HUES48 (cell line): ENCODE data around the gene TMEM198.
A peak's percentile ranks its signal among the peaks of the same experiment; 100 is the strongest.

Experiments used
- H3K27ac ChIP-seq: one replicate; pipeline ENCODE4 v1.7.0; 2013; ENCODE audit warnings: low read depth, low read length, inconsistent platforms
- H3K27me3 ChIP-seq: 2 replicates; pipeline ENCODE4 v1.6.1; 2013; ENCODE audit warnings: mild to moderate bottlenecking, low read length; ENCODE audit not compliant: control insufficient read depth, insufficient read depth
- H3K36me3 ChIP-seq: 2 replicates; pipeline ENCODE4 v1.6.1; 2013; ENCODE audit warnings: low read length; ENCODE audit not compliant: control insufficient read depth, insufficient read depth
- H3K4me1 ChIP-seq: 2 replicates; pipeline ENCODE4 v1.6.1; 2013; ENCODE audit warnings: mild to moderate bottlenecking, low read length; ENCODE audit not compliant: control insufficient read depth, insufficient read depth
- H3K4me3 ChIP-seq: 2 replicates; pipeline ENCODE4 v1.5.1; 2013; ENCODE audit warnings: mild to moderate bottlenecking, low read depth, low read length
- H3K9ac ChIP-seq: 2 replicates; pipeline ENCODE4 v1.6.1; 2013; ENCODE audit warnings: mild to moderate bottlenecking, low read depth, low read length, moderate library complexity
- H3K9me3 ChIP-seq: 2 replicates; pipeline ENCODE4 v1.6.1; 2013; ENCODE audit warnings: low read length; ENCODE audit not compliant: control insufficient read depth, insufficient read depth

TMEM198 gene

DNA sequence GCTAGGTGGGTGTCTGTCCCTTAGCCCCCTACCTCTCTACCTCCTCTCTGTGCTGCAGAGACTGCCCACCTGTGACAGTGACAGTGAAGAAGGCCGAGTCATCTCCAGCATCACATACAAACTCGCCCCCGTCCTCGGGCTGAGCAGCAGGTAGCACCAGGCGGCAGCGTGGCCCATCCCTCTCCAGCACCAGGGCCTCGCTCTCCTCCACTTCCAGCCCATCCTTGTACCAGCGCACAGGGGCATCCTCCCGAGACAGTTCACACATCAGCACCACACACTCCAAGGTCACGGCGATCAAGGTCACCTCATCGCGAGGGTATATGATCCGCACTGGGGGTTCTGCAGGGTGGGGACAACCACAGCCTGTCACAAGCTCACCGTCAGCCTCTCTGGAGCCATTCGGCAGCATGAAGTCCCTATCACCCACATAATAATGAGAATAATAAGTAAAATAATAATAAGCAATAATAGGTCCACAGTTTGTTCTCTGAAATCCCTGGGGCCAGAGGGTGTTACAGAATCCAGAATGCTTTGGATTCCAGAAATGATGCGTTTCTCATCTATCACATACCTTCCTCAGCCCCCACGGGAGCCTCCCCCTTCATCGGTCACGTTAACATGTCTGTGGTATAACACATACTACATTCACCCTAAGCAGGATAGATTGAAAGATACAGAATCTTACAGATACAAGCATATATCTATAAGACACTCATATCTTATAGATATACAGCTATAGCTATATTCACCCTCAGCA, 15.5 kb downstream of the TMEM198 start:
- Histone ChIP-seq H3K9me3 (no peaks in the 10 kb centered on the region), H3K36me3 (peaks cover 39% of the 10 kb centered on the region), H3K9ac (no peak overlapping the region), H3K27ac (no peak overlapping the region), H3K27me3 (peaks cover under 1% of the 10 kb centered on the region; the same call in 1 of the 2 replicates), H3K4me1 (peaks cover 32% of the 10 kb centered on the region), H3K4me3 (no peak overlapping the region)

DNA sequence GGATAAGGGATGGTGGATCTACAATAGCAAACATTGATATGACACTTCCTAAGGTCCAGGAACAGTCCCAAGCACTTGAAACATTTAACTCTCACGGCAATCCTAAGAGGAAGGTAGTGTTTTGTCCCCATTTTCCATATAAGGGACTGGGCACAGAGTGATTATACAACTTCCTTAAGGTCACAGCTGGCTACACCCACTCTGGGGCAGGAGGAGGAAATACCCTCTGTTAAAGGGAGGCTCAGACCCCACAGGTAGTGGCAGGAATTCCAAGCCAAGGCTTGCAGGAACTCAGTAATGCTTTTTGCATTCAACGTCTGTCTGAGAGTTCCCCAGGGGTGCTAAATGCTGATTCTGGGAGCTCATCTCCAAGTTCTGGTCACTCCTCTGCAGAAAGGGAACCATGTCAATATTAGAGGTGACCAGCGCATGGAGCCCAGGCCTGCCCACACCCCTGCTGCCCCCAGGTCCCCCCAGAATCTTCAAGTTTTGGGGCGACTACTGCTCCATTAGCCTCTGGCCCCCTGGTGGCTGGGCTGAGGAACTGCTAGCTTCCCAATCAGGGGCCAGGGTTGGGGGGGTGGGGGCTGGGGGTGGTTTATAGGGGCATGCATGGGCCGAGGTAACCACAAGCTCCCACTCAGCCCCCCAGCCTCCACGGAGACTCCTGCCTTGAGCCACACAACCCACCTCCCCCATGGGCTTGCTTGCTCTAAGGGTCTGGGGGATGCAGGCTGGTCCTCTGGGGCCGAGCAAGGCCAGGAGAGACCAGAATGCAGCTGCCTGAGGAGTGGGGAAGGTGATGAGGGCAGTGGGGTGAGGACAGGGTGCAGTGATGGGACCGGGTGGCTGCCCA, 16.4 kb downstream of the TMEM198 start:
- Histone ChIP-seq H3K9ac (no peak overlapping the region), H3K4me3 (no peak overlapping the region), H3K27me3 (no peaks in the 10 kb centered on the region), H3K27ac (peak overlapping the region; percentile 37), H3K4me1 (peaks cover 37% of the 10 kb centered on the region), H3K36me3 (peaks cover 42% of the 10 kb centered on the region), H3K9me3 (no peaks in the 10 kb centered on the region)

DNA sequence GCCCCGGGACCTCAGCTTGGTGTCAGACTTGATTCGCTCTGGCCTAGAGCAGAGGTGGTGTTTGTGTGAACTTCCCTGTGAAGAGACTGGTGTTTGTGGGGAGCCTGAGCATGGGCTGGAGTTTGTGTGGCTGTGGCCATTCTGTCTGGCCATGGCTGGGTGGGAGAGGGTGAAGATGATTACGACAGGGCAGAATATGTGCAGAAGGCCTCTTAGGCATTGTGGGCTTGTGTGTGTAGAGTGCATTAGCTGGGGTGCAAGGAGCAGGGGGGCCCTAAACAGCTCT, 17.0 kb downstream of the TMEM198 start:
- Histone ChIP-seq H3K36me3 (peaks cover 42% of the 10 kb centered on the region), H3K4me1 (peaks cover 42% of the 10 kb centered on the region), H3K27ac (no peak overlapping the region)

DNA sequence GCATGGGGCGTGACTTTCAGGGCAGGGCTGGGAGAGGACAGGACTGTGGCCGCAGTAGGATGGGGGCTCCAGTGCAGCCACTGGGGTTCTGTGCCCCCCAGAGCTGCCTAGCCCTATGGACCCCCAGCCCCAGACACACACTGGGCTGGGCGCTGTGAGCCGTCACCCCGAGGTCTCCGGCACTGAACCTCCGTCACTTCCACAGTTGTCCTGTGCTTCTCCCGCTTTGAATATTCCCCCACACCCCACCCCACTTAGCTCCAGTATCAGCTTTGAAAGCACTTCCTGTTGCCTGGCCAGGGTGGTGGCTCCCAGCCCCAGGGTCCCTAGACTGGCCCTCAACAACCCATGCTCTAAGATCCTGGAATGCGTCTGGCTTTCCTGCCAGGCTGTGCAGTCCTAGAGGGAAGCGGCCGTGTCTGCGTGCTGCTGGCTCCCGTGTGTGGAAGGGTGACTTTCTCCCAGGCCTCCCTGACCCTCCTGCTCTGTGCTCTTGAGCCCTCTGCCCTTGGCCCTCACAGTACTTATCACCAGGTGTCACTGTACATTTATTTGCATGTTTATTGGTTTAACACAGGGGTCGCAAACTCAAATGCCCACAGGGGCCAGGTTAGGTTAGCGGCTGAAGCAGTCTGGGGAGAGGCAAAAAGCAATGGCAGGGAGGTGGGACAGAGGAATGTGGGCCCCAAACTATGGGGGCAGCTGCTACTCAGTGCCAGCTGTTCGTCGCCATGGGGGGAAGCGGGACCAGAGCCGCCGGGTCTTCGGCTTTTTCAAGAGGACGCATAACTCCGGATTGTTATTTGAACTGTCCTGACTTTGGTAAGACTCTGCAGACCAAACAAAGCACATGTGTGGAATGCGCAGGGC, 17.6 kb downstream of the TMEM198 start:
- Histone ChIP-seq H3K4me3 (no peak overlapping the region), H3K4me1 (peaks cover 48% of the 10 kb centered on the region), H3K36me3 (peaks cover 37% of the 10 kb centered on the region), H3K27me3 (no peaks in the 10 kb centered on the region), H3K27ac (peak overlapping the region; percentile 37), H3K9ac (no peak overlapping the region), H3K9me3 (no peaks in the 10 kb centered on the region)

More for the DNA sequence above, 17.0 kb downstream of the TMEM198 start:
- Histone ChIP-seq H3K4me3 (no peak overlapping the region), H3K27me3 (no peaks in the 10 kb centered on the region), H3K9me3 (no peaks in the 10 kb centered on the region), H3K9ac (no peak overlapping the region)

DNA sequence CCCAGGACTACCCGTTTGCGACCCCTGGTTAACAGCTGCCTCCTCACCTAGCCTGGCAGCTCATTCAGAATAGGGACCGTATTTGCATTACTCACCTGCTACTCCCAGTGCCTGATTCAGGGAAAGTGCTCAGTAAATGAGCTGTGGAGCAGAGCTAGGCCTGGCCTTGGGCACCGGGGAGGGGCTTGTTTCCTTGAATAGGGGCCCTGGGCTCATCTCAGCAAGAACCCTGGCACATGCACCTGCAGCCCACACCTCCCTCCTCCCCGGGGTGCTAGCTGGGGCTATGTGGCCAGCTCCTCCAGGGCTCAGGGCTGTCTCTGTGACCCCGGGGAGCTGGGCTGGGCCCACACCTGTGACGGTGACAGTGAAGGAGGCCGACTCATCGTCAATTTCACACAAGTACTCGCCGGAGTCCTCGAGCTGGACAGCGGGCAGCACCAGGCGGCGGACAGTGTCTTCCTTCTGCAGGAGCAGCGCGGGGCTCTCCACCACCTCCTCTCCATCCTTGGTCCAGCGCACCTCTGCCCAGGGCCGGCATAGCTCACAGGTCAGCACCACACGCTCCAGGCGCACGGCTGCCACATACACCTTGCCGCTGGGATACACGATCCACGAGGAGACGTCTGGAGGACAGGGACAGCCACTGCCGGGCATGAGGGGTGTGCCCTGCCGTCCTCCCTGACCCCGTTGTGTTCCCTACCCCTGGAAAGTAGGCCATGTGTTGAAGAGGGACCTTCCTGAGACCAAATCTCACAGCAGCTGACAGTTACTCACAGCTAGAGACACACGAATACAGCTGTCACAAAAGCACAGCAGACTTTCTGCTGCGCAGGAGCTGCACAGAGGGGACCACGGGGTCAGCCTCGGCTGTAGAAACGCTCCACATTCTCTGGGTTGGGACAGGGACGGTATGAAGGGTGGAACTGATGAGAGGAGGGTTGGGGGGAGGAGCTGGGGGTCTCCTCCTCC, 18.5 kb downstream of the TMEM198 start:
- Histone ChIP-seq H3K27ac (peak overlapping the region; percentile 37), H3K4me1 (peaks cover 51% of the 10 kb centered on the region), H3K36me3 (peaks cover 34% of the 10 kb centered on the region), H3K9ac (no peak overlapping the region), H3K27me3 (no peaks in the 10 kb centered on the region), H3K9me3 (no peaks in the 10 kb centered on the region), H3K4me3 (no peak overlapping the region)

DNA sequence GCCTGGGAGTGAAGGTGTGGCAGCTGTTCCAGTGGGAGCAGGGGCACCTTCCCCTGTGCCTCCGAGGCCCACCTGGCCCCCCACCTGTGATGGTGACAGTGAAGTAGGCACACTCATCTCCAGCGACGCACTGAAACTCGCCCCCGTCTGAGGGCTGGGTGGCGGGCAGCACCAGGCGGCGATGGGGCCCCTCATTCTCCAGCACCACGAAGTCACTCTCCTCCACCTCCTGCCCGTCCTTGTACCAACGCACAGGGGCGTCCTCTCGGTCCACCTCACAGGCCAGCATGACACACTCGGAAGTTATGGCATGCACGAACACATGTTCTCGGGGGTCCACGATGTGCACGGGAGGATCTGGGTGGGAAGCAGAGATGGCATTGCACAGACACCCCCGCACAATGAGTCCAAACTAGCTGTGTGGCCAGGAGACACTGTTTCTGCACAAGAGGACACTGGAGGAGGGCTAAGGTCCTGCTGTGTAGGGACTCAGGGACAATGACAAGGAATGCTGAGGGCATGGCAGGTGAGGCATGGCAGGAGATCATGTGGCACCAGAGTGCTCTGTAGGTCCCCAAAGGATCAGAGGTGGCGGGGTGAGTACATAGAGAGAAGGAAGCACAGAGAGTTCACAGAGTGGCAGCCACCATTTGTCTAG, 19.6 kb downstream of the TMEM198 start:
- Histone ChIP-seq H3K4me3 (no peak overlapping the region), H3K27me3 (no peaks in the 10 kb centered on the region), H3K9me3 (no peaks in the 10 kb centered on the region), H3K36me3 (peaks cover 34% of the 10 kb centered on the region), H3K27ac (no peak overlapping the region), H3K9ac (no peak overlapping the region), H3K4me1 (peaks cover 51% of the 10 kb centered on the region)

DNA sequence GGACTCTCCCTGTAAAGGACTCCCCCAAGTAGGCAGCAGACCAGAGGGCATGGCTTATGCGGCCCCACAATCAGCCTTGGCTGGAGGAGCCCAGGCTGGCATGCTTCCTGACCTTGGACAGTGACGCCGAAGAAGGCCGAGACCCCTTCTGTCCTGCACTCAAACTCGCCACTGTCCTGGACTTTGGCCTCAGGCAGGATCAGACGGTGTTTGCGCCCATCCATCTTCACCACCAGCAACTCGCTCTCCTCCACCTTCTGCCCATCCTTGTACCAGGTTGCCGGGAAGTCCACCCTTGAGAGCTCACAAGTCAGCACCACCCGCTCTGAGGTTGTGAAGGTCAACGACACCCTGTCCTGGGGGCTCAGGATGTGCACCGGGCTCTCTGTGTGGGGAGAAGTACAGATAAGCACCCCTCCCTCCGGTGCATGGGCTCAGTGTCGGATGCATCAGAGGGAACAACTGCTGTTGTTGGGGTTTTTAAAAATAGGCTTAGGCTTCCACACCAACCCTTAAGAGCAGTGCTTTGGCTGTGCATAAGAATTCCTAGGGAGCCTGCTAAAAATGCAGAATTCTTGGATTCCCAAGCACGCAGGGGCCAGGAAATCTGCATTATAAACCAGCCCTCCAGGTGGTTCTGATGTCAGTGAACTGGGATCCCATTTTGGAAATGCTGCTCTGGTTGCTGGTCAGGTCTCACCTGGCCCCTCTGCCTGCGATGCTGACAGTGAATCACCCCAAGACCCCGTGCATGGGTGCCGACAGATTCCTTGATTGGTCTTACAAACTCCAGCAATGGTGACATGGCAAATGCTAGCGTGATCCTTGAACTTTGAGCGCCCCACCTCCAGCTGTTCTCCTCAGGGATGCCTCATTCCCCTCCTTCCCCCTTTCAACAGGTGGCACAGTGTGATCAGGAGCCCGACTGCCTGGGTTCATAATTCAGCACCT, 21.6 kb downstream of the TMEM198 start:
- H3K9ac ChIP-seq: peak overlapping the region; percentile 63

DNA sequence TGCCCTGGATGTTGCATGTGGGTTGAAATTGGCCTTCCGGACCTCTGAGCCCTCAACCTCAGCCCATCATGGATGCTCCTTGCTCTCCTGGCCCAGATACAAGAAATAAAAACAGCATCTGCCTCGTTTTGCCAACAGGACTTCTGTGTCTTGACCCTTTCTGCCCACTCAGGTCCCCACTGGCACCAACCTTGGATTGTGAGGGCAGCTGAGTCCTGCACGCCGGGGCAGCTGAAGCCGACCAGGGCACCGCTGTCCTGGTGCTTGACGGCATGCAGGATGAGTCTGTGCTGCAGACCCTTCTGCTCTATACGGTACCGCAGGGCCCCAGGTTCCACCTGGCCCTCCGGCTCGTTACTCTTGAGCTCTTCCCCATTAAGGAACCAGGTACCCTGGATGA, 22.8 kb downstream of the TMEM198 start:
- Histone ChIP-seq H3K27ac (no peak overlapping the region), H3K4me1 (peaks cover 38% of the 10 kb centered on the region)

More for the DNA sequence above, 21.6 kb downstream of the TMEM198 start:
- H3K27me3 ChIP-seq: peaks cover 6% of the 10 kb centered on the region; the same call in 1 of the 2 replicates
- H3K9me3 ChIP-seq: no peaks in the 10 kb centered on the region
- H3K4me1 ChIP-seq: peaks cover 47% of the 10 kb centered on the region
- H3K36me3 ChIP-seq: peaks cover 39% of the 10 kb centered on the region
- peak overlapping the region; percentile 93 for H3K27ac ChIP-seq
- H3K4me3 ChIP-seq: peak overlapping the region; percentile 33

DNA sequence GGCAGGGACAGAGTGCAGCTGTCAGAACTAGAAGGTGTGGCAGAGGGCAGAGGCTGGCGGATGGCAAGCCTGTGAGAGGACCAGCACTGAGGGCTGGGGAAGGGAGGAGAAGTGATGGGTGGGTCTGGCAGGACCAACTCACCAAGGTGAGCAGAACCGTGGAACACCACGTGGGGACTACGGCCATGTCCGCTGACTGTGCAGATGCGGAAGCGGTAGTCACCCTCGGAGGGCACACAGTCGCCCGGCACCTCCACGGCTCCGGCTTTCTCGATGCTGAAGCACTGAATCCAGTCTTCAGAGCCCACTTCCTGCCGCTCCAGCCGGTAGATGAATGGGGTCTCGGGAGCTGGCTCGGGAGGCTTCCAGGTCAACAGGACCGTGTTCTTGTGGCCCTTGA, 23.3 kb downstream of the TMEM198 start:
- H3K36me3 ChIP-seq: peaks cover 36% of the 10 kb centered on the region
- peaks cover 36% of the 10 kb centered on the region for H3K4me1 ChIP-seq
- no peaks in the 10 kb centered on the region for H3K9me3 ChIP-seq
- H3K27ac ChIP-seq: no peak overlapping the region
- H3K27me3 ChIP-seq: peaks cover 6% of the 10 kb centered on the region; the same call in 1 of the 2 replicates
- H3K9ac ChIP-seq: no peak overlapping the region
- no peak overlapping the region for H3K4me3 ChIP-seq

More for the DNA sequence above, 22.8 kb downstream of the TMEM198 start:
- peaks cover 36% of the 10 kb centered on the region for H3K36me3 ChIP-seq
- H3K9ac ChIP-seq: no peak overlapping the region; the same call in 1 of the 2 replicates
- H3K27me3 ChIP-seq: peaks cover 6% of the 10 kb centered on the region; the same call in 1 of the 2 replicates
- no peaks in the 10 kb centered on the region for H3K9me3 ChIP-seq
- H3K4me3 ChIP-seq: no peak overlapping the region
